Kidney epithelial cell (primary cell): ENCODE measurements around the gene DUSP22. TPM values are rescaled to one million over a fixed set of nuclear protein-coding genes. Genes with fewer than 3 reads are reported as not detected.

Source experiments
- DNase-seq: peaks from one replicate; pipeline ENCODE4 v3.0.0-alpha.2; 2010; ENCODE audit warnings: low read depth
- H3K27me3 ChIP-seq: 2 replicates; pipeline ENCODE4 v1.6.0; 2011; ENCODE audit warnings: low read length; ENCODE audit not compliant: control insufficient read depth, insufficient read depth
- H3K36me3 ChIP-seq: 2 replicates; pipeline ENCODE4 v1.5.1; 2011; ENCODE audit warnings: low read length; ENCODE audit not compliant: control insufficient read depth, insufficient read depth
- H3K4me3 ChIP-seq: 2 replicates; pipeline ENCODE4 v1.5.1; 2011; ENCODE audit warnings: low read depth, mild to moderate bottlenecking, control low read depth, low read length
- total RNA-seq: library from RNA; depleted of rRNA; stranded (reverse); fragments of >200 nt; gene quantifications from 2 replicates; pipeline ENCODE4 v1.2.3, GENCODE V29; 2015
- TF ChIP-seq, protein P1 (sequence below): IDR thresholded peaks from 2 replicates; pipeline ENCODE4 v1.5.1; 2011; ENCODE audit warnings: mild to moderate bottlenecking, moderate library complexity, low read length, control low read depth, inconsistent platforms; ENCODE audit not compliant: insufficient read depth, poor library complexity, severe bottlenecking

DUSP22 gene
- total RNA-seq, 1 donor from 2014 or later = 35.9 TPM

DNA sequence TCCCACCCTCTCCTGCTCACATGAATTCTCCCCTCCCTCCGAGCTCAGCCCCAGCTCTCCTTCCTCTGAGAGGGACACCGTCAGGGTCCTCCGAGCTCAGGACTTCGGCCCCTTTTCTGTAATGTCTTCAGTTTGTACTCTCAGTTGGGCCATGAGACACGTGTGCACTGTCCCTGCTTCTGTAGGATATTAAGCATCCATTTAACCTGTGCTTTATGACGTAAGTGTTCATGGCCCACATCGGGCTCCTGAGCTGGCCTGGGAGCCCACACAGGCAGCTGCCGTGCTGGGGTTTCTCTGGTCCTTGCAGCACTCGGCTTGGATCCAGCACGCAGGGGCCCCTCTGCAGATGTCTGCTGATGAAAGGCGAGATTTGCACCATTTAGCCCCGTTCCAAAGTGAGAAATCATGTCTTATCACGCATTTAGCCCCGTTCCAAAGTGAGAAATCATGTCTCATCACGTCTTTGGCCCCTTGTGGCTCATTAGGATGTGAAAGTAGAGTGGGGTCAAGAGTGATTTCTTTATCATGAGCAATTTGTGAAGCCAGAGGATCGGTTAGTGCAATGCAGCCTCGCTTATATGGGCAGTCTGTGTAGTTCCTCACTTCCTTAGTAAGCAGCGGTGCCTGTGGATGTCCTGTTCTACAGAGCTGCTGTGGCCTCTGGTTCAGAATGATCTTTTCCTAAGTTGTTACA, 25.3 kb downstream of the DUSP22 start:
- no peak for DNase-seq
- Histone ChIP-seq H3K36me3 (no peaks in the 10 kb centered on the region), H3K27me3 (no peaks in the 10 kb centered on the region), H3K4me3 (no peak overlapping the region)
- TF ChIP-seq, protein P1, sequence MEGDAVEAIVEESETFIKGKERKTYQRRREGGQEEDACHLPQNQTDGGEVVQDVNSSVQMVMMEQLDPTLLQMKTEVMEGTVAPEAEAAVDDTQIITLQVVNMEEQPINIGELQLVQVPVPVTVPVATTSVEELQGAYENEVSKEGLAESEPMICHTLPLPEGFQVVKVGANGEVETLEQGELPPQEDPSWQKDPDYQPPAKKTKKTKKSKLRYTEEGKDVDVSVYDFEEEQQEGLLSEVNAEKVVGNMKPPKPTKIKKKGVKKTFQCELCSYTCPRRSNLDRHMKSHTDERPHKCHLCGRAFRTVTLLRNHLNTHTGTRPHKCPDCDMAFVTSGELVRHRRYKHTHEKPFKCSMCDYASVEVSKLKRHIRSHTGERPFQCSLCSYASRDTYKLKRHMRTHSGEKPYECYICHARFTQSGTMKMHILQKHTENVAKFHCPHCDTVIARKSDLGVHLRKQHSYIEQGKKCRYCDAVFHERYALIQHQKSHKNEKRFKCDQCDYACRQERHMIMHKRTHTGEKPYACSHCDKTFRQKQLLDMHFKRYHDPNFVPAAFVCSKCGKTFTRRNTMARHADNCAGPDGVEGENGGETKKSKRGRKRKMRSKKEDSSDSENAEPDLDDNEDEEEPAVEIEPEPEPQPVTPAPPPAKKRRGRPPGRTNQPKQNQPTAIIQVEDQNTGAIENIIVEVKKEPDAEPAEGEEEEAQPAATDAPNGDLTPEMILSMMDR = no peak

DNA sequence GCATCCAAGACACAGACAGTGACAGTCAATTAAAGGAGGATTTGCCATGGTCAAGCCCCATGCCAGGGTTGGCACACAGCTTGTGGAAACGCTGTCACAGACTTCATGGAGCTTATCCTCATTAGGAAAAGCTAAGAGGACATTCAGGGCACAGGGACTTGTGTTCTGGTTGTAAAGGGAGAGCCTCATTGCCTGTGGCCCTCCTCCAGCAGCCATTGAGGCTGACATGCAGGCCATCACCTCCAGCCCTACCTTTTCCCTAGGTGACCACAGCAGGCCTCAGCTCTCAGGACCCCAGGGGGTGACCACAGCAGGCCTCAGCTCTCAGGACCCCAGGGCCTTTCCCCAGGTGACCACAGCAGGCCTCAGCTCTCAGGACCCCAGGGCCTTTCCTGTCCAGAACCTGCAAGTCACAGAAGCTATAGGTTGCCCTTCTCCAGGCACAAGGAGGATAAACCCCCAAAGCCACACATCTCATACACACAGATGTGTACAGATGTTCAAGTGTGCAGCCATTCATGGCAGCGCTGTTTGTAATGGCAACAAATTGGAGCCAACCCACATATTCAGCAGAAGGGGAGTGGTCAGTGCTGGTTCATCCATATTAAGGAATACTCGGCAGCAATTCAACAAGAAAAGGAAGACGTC, 26.1 kb downstream of the DUSP22 start:
- TF ChIP-seq, protein P1 = no peak
- no peaks in the 10 kb centered on the region for H3K36me3 ChIP-seq
- no peak overlapping the region for H3K4me3 ChIP-seq
- no peak for DNase-seq
- H3K27me3 ChIP-seq = no peaks in the 10 kb centered on the region

DNA sequence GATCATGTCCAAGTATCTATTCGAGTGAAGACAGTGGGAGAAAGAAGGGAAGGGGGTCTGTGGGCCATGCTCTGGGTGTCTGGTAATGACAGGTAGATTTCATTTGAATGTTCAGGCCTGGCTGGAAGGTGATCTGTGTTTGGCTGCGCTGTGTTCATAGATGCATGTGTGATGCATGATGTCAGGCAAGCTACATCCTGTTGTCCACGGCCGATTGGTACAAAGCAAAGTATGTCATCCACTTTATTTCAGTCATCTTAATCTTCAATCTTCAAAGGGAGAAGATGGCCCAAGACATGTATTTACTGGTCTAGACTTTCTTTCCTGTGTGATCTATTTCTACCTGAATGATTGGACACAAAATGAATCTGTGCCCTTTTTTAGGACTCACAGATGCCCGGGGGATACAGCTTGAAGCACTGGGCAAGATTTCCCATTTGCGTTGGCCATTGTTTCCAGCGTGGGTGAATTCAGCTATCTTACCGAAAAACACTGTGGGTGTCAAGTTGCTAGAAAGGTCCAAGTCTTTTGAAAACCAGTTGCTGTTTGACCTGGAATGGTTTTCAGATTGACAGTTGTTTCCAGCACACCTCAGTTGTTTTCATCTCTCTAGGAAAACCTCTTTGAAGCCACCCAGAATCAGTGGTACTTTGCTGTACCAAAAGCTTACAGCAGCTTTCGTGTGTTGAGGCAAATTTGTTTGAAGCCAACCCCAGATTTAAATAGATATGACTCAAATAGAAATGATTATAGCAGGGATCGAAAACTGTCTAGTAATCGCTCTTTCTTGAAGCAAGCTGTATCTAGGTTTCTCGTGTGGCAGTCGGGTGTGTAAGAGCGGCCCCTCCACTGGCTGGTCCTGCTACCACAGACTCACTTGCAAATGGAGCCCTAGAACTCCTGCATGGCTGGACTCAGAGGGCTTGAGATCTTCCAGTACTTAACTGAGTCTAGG, 27.2 kb downstream of the DUSP22 start:
- no peaks in the 10 kb centered on the region for H3K27me3 ChIP-seq
- no peak for DNase-seq
- H3K36me3 ChIP-seq = no peaks in the 10 kb centered on the region
- TF ChIP-seq, protein P1 = no peak
- no peak overlapping the region for H3K4me3 ChIP-seq

DNA sequence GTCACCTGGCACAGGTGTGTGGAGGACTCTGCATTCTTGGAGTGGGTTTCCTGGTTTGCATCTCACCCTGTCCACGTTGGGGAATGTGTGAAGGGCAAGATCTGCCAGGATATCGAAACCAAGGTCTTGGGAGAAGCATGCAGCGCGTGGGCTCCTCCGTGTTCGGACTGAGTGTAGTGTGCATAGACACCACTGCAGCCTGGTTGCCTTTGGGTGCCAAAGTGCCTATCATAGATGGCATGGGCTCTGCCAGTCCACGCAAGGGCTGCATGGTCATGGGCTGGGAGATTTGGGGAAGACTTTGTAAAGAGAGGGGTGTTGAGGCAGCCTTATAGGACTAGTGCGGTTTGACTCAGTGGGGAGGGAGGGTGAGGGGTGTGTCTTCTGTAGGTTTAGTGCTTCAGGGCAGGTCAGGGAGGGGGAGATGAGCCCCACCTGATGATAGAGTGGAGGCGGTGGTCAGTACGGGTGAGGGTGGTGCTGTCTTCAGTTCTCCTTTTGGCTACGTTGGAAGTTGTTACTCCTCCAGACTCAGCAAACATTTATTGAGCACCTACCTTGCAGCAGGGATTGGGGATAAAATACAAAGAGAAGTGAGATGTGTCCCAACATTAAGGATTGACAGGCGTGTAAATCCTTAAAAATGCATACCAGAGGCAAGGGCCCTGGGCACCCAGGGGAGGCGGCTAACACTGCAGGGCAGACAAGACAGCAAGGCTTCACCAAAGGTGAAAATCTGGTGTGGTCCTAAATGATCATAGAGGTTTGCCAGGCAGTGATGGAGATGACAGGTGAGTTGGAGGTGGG, 28.3 kb downstream of the DUSP22 start:
- Histone ChIP-seq H3K36me3 (no peaks in the 10 kb centered on the region), H3K27me3 (no peaks in the 10 kb centered on the region), H3K4me3 (no peak overlapping the region)
- TF ChIP-seq, protein P1 = no peak
- no peak for DNase-seq

DNA sequence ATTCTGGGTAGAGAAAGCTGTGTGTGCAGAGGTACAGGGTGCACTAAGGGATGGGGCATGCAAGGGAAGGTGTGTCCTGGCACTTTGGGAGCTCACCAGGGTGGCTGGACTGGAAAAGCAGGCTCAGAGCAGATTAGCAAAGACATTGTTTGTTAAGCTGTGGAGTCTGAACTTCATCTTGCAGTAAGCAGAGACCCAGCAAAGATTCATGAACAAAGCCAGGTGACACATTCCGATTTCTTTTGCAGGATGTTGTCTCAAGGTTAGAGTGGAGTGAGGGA, 28.8 kb downstream of the DUSP22 start:
- H3K36me3 ChIP-seq = no peaks in the 10 kb centered on the region
- DNase-seq = no peak
- TF ChIP-seq, protein P1 = no peak
- H3K27me3 ChIP-seq = no peaks in the 10 kb centered on the region
- no peak overlapping the region for H3K4me3 ChIP-seq
